HPDE6-E6E7 (cell line): Measurements from ENCODE around the gene SGO1.

Experiments used
- DNase-seq: peaks from one replicate; pipeline ENCODE4 v3.0.0; 2011; ENCODE audit warnings: missing footprints; ENCODE audit errors: extremely low spot score

SGO1 gene

DNA sequence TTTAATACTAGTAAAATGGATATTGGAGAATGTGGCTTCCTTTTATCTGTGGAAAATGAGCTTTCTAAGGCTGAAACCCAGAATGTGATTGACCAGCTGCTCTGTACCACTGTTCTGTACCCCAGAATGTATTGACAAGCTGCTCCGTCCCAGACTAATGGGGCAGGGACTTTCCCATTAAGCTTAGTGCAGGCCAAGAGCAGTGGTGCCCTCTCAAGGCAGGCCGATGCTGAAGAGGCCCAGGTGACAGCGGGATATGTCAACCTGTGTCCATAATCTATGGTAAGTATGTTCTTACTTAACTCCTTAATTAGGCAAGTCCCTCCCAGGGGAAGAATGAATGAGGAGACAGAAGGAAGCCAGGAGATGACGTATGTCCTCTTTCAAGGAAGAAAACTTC lies 31.1 kb downstream of the SGO1 start:
- DNase-seq = no peak

DNA sequence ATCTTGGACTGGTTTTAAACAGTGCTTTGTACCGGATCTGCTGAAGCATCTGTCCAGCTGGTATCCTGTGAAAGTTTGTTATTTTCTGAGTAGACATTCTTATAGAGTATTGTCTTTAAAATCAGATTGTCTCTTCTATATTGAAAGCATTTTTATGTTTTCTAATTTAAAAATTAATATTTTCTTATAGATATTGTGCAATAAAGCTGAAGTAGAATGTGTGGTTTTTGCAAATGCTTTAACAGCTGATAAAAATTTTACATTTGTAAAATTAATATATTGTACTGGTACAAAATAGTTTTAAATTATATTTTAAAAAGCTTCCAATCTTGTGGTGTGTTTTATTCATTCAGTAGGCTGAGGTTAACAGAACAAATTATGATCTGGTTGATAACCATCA lies 31.9 kb downstream of the SGO1 start:
- DNase-seq = no peak

DNA sequence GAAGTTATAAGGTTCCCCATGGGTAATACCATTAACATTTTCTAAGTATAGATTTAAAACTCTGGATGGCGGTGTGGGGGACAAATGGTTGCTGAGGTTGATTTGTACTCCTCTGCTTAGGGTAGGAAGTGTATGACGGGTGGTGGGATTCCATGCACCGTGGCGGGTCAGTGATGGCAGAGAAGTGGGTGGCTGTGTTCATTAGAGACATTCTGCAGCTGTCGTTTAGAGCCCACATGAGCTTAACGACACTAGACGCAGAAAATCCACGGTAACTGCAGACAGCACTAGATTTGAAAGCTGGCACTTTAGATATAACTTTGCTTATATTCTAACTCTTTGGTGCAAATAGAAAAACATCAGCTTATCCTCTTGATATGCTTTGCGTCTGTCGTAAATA lies 37.5 kb downstream of the SGO1 start:
- no peak for DNase-seq

DNA sequence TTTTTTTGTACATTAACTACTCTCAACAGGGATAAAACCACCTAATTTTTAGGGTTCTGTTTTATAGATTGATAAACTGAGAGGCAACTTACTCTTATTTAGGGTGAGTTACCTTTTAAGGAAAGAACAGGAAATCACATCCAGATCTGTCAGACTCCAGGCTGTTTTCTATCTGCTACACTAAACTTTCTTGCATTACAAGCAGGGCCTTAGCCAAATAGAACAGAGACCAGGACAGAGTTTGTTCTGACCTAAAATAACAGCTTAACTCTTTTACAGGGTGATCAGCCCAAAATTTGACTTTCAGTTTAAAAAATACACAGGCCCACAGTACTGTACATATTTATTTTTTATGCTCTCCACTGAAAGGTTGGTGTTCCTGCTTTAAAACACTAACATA lies 38.6 kb downstream of the SGO1 start:
- DNase-seq = no peak

DNA sequence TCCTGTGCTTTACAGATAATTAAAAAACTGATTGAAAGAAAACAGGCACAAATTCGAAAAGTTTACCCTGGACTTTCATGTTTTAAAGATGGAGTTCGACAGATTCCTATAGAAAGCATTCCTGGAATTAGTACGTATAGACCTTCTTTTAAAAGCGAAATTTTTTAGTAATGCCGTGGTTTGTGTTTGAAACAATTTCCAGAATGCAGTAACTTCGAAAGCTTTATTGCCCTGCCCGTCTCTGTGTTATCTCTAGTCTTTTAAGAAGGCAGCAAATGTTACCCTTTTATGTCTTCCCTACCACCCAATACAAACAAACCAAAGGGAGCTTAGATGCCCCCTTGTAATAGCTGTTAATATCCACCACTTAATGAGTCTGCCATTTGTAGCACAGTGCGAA lies 39.7 kb downstream of the SGO1 start:
- no peak for DNase-seq

DNA sequence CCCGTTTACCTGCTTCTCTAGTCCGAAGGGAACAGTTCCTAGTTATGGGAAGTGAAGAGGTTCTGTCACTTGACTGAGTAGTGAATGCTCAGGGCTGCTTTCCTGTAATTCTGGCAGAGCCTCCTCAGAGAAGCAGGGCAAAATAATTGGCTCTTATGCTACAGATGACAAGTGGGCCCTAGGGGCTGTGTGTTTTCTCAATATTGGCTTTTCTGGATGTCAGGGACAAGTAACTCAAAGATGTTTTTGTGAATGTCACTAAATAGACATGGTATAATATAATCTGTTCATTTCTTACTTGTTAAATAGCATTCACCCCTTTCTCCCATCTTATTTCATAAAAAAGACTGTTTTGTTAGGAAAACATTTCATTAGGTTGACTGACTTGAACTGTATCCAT lies 40.1 kb downstream of the SGO1 start:
- no peak for DNase-seq

DNA sequence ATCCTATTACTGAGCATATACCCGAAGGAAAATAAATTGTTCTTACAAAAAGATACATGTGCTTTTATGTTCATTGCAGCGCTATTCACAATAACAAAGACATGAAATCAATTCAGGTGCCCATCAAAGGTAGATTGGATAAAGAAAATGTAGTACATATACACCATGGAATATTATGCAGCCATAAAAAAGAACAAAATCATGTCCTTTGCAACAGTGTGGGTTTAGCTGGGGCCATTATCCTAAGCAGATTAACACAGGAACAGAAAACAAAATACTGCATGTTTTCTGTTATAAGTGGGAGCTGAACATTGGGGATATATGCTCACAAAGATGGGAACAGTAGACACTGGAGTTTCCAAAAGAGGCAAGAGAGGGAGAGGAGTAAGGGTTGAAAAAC lies 42.5 kb downstream of the SGO1 start:
- DNase-seq = no peak

DNA sequence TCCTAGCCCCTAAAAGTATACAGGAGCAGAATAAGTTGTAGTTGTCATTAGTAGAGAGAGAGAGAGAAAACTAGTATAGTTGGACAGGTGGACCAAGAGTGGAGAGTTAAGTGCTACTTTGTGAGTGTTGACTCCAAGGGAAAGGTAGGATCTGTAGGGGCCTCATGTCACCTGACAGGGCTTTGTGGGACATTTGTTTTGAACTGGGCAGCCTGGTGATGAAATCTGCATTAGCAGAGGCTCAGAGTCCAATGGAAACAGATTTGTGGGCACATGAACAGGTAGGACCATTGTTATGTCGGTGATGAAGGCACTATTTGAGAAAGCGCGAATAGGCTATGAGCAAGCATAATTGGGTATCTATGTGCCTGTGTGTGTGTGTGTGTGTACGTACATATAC lies 43.5 kb downstream of the SGO1 start:
- no peak for DNase-seq

DNA sequence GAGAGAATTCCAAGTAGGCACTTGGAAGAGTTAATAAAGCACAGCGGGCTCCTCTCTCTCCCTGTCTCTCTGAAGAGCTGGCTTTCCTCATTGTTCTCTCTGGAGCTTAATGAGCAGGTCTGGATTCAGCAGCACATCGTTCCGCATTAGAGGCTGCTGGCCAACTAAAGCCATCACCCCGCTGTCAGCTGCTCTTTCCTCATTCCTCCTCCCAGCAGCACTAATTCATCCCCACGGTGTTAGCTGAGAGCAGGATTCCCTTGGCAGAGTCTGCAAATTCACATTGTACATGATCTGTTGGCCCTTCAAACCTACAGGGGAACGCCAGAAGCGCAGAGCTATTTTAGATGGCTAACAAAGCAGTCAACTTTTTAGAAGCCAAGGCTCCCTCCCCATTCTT lies 44.2 kb downstream of the SGO1 start:
- no peak for DNase-seq

DNA sequence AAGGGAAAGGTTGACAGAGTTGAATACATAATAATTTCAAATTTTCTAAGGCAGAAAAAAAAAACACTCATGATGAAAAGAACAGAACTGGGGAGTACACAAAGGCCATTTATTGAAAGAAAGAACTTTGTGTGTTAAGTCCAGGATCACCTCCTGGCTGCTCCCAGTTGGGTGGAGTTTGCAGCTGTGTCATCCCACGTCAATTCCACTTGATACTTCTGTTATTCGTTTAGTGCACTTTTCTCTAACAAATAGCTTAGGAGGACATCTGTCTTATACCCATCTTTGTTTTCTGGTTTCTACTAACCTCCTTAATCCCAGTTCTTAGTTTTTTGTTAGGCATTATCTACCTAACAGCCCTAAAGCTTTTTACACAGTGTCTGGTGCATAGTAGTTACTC lies 44.7 kb downstream of the SGO1 start:
- DNase-seq = no peak

DNA sequence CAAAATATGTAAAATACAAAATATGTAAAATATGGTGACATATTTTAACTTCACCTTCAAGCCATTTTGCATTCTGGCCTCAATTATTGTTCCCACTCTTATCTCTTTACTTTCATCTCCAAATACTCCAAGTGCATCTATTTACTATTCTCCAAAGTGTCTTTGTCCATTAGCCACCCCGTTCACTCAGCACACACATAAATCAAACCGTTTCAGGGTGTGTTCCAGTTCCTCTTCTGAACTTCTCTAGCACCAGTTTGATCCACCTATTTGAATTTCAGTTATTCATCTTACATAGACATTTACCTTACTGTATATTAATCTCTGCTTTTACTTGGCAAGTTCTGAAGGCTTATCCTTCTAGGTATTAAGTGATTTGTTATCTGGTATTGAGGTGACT lies 45.1 kb downstream of the SGO1 start:
- DNase-seq = no peak

DNA sequence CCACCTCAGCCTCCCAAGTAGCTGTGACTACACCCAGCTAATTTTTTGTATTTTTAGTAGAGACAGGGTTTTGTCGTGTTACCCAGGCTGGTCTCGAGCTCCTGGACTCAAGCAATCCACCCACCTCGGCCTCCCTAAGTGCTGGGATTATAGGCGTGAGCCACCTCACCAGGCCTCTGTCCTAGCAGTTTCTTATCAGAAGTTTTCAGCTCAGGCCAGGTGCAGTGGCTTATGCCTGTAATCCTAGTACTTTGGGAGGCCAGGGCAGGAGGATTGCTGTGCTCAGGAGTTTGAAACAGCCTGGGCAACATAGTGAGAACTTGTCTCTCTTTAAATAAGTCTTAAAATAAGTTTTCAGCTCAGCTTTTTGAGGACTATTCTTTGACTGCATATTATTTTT lies 48.4 kb downstream of the SGO1 start:
- DNase-seq = no peak

DNA sequence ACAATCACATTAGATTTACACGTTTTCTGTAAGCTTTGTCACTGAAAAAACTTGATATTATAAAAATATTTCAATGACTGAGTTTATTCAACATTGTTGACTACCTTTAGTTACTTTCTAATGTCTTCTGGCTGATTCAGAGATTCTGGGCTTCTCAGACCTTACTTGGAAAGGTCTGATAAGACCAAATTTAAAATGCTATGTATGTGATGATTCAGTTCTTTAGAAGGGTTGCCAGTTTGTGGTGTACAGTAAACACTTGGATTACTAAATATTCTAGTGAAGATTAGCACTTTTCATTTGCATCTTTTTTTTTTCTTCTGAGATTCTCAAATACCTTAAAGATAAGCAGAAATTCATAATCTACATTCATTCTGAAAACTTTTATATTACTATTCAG lies 49.8 kb downstream of the SGO1 start:
- DNase-seq = no peak

DNA sequence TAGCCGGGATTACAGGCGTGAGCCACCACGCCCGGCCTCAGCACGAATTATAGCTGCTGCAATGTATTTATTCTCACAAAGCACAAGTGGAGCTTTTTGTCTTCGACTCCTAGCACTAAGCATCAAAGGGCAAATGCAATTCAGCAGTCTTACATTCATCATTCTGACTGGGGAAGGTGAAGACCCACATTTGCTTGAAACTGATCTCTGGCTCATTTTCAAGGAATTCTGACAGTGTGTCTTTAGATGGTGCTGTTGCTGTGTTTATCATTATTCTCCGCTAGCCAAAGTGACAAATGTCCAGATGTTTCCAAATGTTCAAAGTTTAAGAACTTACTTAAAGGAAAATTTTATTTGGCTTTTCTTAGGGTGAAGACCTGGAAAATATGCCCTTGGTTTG lies 55.9 kb downstream of the SGO1 start:
- DNase-seq = no peak

DNA sequence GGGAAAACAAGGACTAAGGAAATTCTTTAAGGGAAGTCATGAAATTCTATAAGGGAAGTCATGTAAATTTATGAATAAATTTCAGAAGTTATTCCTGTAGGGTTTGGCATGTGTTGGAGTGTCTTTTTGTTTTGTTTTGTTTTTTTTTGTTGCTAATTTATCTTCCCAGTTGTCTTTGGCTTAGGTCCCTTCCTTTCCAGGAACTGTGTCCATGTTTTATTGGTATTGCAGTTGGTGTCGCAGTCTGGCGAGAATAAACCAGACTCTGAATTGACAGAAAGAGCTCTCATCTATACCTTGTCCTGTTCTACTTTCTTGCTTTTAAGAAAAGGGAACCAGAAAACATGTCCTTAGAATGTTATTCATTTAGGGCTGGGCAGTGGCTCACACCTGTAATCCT lies 57.6 kb downstream of the SGO1 start:
- no peak for DNase-seq

DNA sequence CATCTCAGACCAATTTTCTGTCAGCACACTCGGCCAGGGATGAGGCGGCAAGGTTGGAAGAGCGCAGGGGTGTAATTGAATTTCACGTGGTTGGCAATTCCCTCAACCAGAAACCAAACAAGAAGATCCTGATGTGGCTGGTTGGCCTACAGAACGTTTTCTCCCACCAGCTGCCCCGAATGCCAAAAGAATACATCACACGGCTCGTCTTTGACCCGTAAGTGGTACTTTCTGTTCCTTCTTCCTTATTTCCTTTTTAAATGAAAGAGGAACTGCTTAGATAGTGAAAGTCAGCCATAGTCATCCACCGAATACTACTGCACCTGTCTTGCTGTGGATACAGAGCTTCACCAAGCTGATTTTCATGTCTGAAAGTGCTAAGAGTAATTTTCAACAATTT lies 60.1 kb downstream of the SGO1 start:
- no peak for DNase-seq

DNA sequence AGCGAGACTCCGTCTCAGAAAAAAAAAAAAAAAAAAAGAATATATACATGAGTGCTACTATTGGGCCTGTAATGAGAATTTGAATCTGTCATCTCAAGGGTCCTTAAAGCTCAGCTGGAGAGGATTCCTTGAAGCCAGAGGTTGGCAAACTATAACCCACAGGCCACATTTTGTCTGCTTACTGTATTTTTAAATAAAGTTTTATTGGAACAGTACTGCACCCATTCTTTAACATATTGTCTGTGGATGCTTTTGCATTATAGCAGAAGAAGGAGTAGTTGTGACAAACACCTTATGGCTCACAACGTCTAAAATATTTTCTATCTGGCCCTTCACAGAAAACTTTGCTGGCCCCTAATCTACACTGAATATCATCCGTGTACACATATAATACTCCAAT lies 60.7 kb downstream of the SGO1 start:
- DNase-seq = no peak

DNA sequence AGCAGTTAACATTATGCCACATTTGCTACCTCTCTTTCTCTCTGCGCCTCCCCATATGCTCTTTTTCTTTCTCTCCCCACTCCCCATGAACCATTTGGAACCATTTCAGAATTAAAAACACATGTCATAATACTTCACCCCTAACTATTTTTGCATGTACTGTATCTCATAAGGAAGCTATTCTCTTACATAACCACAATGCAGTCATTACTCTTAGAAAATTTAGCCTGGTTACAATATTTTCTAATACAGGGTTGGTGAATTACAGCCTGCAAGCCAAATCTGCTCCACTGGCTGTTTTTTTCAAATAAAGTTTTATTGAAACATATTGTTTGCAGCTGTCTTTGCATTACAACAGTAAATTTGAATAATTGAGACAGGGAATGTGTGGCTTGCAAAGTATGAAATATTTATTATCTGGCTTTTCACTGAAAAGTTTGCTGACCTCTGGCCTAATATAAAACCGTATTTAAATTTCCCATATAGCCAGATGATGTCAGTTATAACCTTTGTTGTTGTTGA lies 62.8 kb downstream of the SGO1 start:
- DNase-seq = no peak

DNA sequence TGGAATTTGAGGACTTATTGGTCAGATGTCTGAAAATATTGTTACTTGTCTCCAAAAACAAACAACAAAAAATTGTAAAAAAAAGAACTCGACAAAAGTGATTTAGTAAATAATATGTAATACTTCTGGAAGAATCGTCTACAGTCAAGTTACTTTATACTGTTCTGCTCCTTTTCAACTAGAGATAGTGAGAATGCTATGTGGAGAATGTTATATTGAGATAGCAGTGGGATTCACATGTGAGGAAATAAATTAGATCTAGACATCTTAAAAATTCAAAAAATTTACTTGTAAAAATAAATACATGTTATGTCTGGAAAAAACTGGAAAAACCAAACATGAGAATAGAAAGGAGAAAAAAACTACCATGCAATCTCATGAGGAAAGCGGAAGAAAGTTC lies 64.9 kb downstream of the SGO1 start:
- DNase-seq = no peak
